Activated B cell treated with CpG ODN at 0.5 μM for 24 hours (primary cell): ENCODE data around the gene DLG4. TPM values are rescaled to one million over a fixed set of nuclear protein-coding genes. Genes with fewer than 3 reads are reported as not detected.

Source experiments
- ATAC-seq: fragments of 200-7000 bp; cut with Tn5 transposase; one replicate; pipeline ENCODE4 v1.10.0; 2021; ENCODE audit warnings: low read depth, mild to moderate bottlenecking, moderate library complexity
- CTCF ChIA-PET: fragments of 350-600 bp; sonication (Branson Sonifier 250); formaldehyde crosslinking; loops from one replicate; lab custom pipeline; 2021; ENCODE audit warnings: antibody characterized with exemption; lab: Charles Lee
- POLR2A ChIA-PET: fragments of 350-600 bp; sonication (Branson Sonifier 250); formaldehyde crosslinking; loops from one replicate; lab custom pipeline; 2021; ENCODE audit warnings: antibody characterized with exemption; lab: Charles Lee
- DNase-seq: peaks from one replicate; pipeline ENCODE4 v3.0.0; 2022
- H3K27ac Mint-ChIP-seq: one replicate; pipeline ENCODE4 v1.8.0; 2020; ENCODE audit warnings: mixed read lengths
- H3K27me3 Mint-ChIP-seq: one replicate; pipeline ENCODE4 v1.8.0; 2021; ENCODE audit warnings: mixed read lengths
- H3K36me3 Mint-ChIP-seq: one replicate; pipeline ENCODE4 v1.8.0; 2021; ENCODE audit warnings: low read depth, mixed read lengths
- H3K4me1 Mint-ChIP-seq: one replicate; pipeline ENCODE4 v1.8.0; 2021; ENCODE audit warnings: mixed read lengths
- H3K4me3 Mint-ChIP-seq: one replicate; pipeline ENCODE4 v1.8.0; 2020; ENCODE audit warnings: mild to moderate bottlenecking, mixed read lengths
- H3K9me3 Mint-ChIP-seq: one replicate; pipeline ENCODE4 v1.8.0; 2020; ENCODE audit warnings: mixed read lengths
- CTCF ChIP-seq: fragments of 200-600 bp; IDR thresholded peaks from one replicate; pipeline ENCODE4 v1.8.0; 2022; ENCODE audit warnings: antibody characterized with exemption, mild to moderate bottlenecking
- intact Hi-C: fragments of 100-400 bp; cut with micrococcal nuclease; formaldehyde crosslinking; loops from one replicate; pipeline ENCODE4 v1.15.1; 2024
- total RNA-seq: library from RNA; stranded (reverse); gene quantifications from 2 replicates; pipeline ENCODE4 v1.2.3, GENCODE V29; 2022

DLG4 gene
- total RNA-seq, 1 donor from 2014 or later, result 3.9 TPM

DNA sequence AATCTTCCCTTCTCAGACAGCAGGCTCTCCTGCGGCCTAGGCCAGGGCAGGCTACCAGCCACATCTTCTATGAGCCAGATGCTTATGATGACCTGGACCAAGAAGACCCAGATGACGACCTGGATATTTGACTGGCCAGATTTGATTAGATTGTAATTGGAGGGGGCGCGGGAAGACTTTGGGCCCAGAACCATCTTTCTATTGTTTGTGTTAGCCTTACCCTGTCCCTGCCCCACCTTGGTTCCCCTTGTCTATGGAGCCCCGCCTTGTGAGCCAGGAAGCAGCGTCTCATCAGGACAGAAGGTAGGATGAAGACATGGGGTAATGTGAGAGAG lies 39.9 kb upstream of the DLG4 start:
- CTCF ChIA-PET, result interaction anchor here (0.6 kb wide), 1 partner anchor 45 kb away, joined by 3 read pairs; no protein-coding TSS in a partner anchor
- Mint-ChIP-seq H3K27me3 (peaks cover 11% of the 10 kb centered on the region), H3K4me1 (peaks cover 29% of the 10 kb centered on the region), H3K36me3 (peaks cover 39% of the 10 kb centered on the region), H3K9me3 (no peaks in the 10 kb centered on the region), H3K27ac (no peak overlapping the region), H3K4me3 (no peak overlapping the region)
- POLR2A ChIA-PET, result interaction anchor here (0.5 to 1.2 kb wide), 4 partner anchors 8 to 50 kb away, joined by 3 to 4 read pairs (median 4); partner anchors contain the start of gene CTDNEP1
- no peak for TF ChIP-seq CTCF
- ATAC-seq, result no peak
- intact Hi-C loops, result no loop called here
- no peak for DNase-seq

GRCh38 chr17:7258731-7259554 lies 39.3 kb upstream of the DLG4 start:
- peaks cover 44% of the 10 kb centered on the region for H3K36me3 Mint-ChIP-seq
- CTCF ChIA-PET, result interaction anchor here (0.6 kb wide), 1 partner anchor 45 kb away, joined by 3 read pairs; no protein-coding TSS in a partner anchor
- H3K27ac Mint-ChIP-seq, result no peak overlapping the region
- H3K4me1 Mint-ChIP-seq, result peaks cover 30% of the 10 kb centered on the region
- intact Hi-C loops, result no loop called here
- H3K27me3 Mint-ChIP-seq, result peaks cover 10% of the 10 kb centered on the region
- POLR2A ChIA-PET, result interaction anchor here (0.6 to 1.2 kb wide), 3 partner anchors 8 to 50 kb away, joined by 4 read pairs; partner anchors contain the start of gene CTDNEP1
- H3K4me3 Mint-ChIP-seq, result no peak overlapping the region
- no peak for TF ChIP-seq CTCF
- H3K9me3 Mint-ChIP-seq, result no peaks in the 10 kb centered on the region
- ATAC-seq (no peak), DNase-seq (no peak)

DNA sequence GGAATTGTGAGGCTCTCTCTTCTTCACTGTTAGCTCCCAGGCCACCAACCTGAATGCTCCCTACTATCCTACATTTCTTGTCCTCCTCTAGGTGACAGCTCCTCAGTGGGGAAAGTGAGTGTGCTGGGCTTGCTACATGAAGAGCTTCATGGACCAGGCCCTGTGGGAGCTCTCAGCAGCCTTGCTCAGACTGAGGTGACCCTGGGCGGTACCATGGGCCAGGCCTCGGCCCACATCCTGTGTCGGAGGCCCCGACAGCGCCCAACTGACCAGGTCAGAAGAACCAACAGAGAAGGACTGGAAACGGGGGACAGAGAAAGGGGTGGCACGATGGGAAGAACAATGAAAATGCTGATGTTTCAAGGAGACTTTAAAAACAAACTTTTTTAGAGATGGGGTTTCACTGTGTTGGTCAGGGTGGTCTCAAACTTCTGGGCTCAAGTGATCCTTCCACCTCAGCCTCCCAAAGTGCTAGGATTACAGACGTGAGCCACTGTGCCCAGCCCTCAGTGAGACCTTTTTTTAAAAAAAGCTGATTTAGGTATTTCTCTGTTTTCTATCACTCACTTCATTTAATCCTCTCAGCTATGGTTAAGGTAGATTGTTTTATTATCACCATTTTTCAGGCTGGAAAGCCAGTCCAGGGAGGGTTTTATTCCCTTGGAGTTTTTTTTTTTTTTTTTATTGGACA lies 37.3 kb upstream of the DLG4 start:
- Mint-ChIP-seq H3K27ac (no peak overlapping the region), H3K4me3 (no peak overlapping the region), H3K36me3 (peaks cover 62% of the 10 kb centered on the region), H3K4me1 (peaks cover 29% of the 10 kb centered on the region), H3K27me3 (no peaks in the 10 kb centered on the region), H3K9me3 (no peaks in the 10 kb centered on the region)
- no peak for ATAC-seq
- ChIA-PET CTCF (no interaction called here), POLR2A (interaction anchor here (1.0 to 1.2 kb wide), 4 partner anchors 8 to 48 kb away, joined by 3 read pairs; partner anchors contain the start of gene PHF23)
- intact Hi-C loops, result no loop called here
- no peak for TF ChIP-seq CTCF
- no peak for DNase-seq

DNA sequence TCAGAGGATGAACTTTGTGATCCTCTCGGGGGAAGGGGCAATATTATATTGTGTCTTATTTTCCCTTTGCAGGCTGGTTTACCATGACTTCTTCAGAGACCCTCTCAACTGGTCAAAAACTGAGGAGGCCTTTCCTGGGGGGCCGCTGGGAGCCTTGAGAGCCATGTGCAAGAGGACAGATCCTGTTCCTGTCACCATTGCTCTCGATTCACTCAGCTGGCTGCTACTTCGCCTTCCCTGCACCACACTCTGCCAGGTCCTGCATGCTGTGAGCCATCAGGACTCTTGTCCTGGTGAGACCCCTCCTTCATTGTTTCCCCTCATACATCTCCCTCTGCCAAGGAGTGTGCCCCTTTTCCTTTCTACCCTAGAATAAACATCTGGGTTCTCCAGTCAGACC lies 34.9 kb upstream of the DLG4 start:
- Mint-ChIP-seq H3K27me3 (no peaks in the 10 kb centered on the region), H3K36me3 (peaks cover 69% of the 10 kb centered on the region), H3K4me1 (peaks cover 32% of the 10 kb centered on the region), H3K4me3 (no peak overlapping the region), H3K27ac (no peak overlapping the region), H3K9me3 (no peaks in the 10 kb centered on the region)
- TF ChIP-seq CTCF, result no peak
- intact Hi-C loops, result loop anchor here (5.0 kb wide), 1 partner anchor 228 kb away; the partner anchor contains the start of genes POLR2A and SLC35G6
- ATAC-seq, result no peak
- CTCF ChIA-PET, result interaction anchor here (1.2 kb wide), 1 partner anchor 42 kb away, joined by 3 read pairs; no protein-coding TSS in a partner anchor
- DNase-seq, result no peak
- POLR2A ChIA-PET, result interaction anchor here (0.6 to 0.7 kb wide), 3 partner anchors 11 to 428 kb away, joined by 3 to 7 read pairs (median 4); no protein-coding TSS in a partner anchor
